ENCODE results near the gene WHRN.

- TF ChIP-seq EZH2 (IDR thresholded peaks at IDR 0.05) (no peak), POLR2AphosphoS5 (IDR thresholded peaks at IDR 0.05; ENCODE audit: borderline replicate concordance, low read depth, low read length) (no peak)
These were observed 134.3 kb downstream of the WHRN start for GRCh38 chr9:114370968-114371320.

Data from SK-N-MC (cell line).